ENCODE measurements around the gene SPOCK1. TPM values are rescaled to one million over a fixed set of nuclear protein-coding genes. Genes with fewer than 3 reads are reported as not detected.

The SPOCK1 gene
- total RNA-seq, 1 experiment from 2014 or later, result 4.0 TPM

GRCh38 chr5:137405393-137405792 lies 93.7 kb downstream of the SPOCK1 start:
- H3K9me3 ChIP-seq (ENCODE audit: low read depth, low read length, poor library complexity, severe bottlenecking), result no peaks in the 10 kb centered on the region
- no peak for DNase-seq (ENCODE audit: low spot score)
- H3K4me3 ChIP-seq (ENCODE audit: low read depth, low read length, poor library complexity, severe bottlenecking), result no peak overlapping the region
- H3K27ac ChIP-seq (ENCODE audit: low read depth, low read length, poor library complexity, severe bottlenecking), result no peak overlapping the region
- intact Hi-C loops (cut with micrococcal nuclease; ENCODE audit: unreplicated experiment), result no loop called here
- ChIA-PET POLR2A (ENCODE audit: low non-redundant PET) (no interaction called here), CTCF (no interaction called here)
- TF ChIP-seq EZH2 (IDR thresholded peaks at IDR 0.05; ENCODE audit: borderline replicate concordance, low read depth, low read length, poor library complexity, severe bottlenecking) (no peak), CTCF (conservative IDR thresholded peaks at IDR 0.05; ENCODE audit: low read depth, low read length) (no peak)
- H3K27me3 ChIP-seq (replicated peaks; ENCODE audit: insufficient read depth, low read depth, low read length, poor library complexity), result no peaks in the 10 kb centered on the region
- BruUV-seq (replicated peaks), result no TSS peak
- H3K36me3 ChIP-seq (ENCODE audit: insufficient read depth, low read length, poor library complexity, severe bottlenecking), result no peaks in the 10 kb centered on the region
- no peaks in the 10 kb centered on the region for H3K4me1 ChIP-seq (ENCODE audit: insufficient read depth, low read length, poor library complexity, severe bottlenecking)

- Histone ChIP-seq H3K27ac (ENCODE audit: low read depth, low read length, poor library complexity, severe bottlenecking) (no peak overlapping the region), H3K36me3 (ENCODE audit: insufficient read depth, low read length, poor library complexity, severe bottlenecking) (no peaks in the 10 kb centered on the region), H3K4me1 (ENCODE audit: insufficient read depth, low read length, poor library complexity, severe bottlenecking) (no peaks in the 10 kb centered on the region), H3K4me3 (ENCODE audit: low read depth, low read length, poor library complexity, severe bottlenecking) (no peak overlapping the region), H3K9me3 (ENCODE audit: low read depth, low read length, poor library complexity, severe bottlenecking) (no peaks in the 10 kb centered on the region), H3K27me3 (replicated peaks; ENCODE audit: insufficient read depth, low read depth, low read length, poor library complexity) (no peaks in the 10 kb centered on the region)
- no peak for TF ChIP-seq EZH2 (IDR thresholded peaks at IDR 0.05; ENCODE audit: borderline replicate concordance, low read depth, low read length, poor library complexity, severe bottlenecking)
- no peak for TF ChIP-seq CTCF (conservative IDR thresholded peaks at IDR 0.05; ENCODE audit: low read depth, low read length)
- CTCF ChIA-PET, result no interaction called here
- POLR2A ChIA-PET (ENCODE audit: low non-redundant PET), result no interaction called here
- no peak for DNase-seq (ENCODE audit: low spot score)
- intact Hi-C loops (cut with micrococcal nuclease; ENCODE audit: unreplicated experiment), result no loop called here
- BruUV-seq (replicated peaks), result no TSS peak
These were observed 95.3 kb downstream of the SPOCK1 start for GRCh38 chr5:137403869-137404268.

- Histone ChIP-seq H3K36me3 (ENCODE audit: insufficient read depth, low read length, poor library complexity, severe bottlenecking) (no peaks in the 10 kb centered on the region), H3K27me3 (replicated peaks; ENCODE audit: insufficient read depth, low read depth, low read length, poor library complexity) (no peaks in the 10 kb centered on the region), H3K4me3 (ENCODE audit: low read depth, low read length, poor library complexity, severe bottlenecking) (no peak overlapping the region), H3K27ac (ENCODE audit: low read depth, low read length, poor library complexity, severe bottlenecking) (no peak overlapping the region), H3K4me1 (ENCODE audit: insufficient read depth, low read length, poor library complexity, severe bottlenecking) (no peaks in the 10 kb centered on the region), H3K9me3 (ENCODE audit: low read depth, low read length, poor library complexity, severe bottlenecking) (no peaks in the 10 kb centered on the region)
- ChIA-PET POLR2A (ENCODE audit: low non-redundant PET) (no interaction called here), CTCF (no interaction called here)
- intact Hi-C loops (cut with micrococcal nuclease; ENCODE audit: unreplicated experiment), result no loop called here
- TF ChIP-seq EZH2 (IDR thresholded peaks at IDR 0.05; ENCODE audit: borderline replicate concordance, low read depth, low read length, poor library complexity, severe bottlenecking) (no peak), CTCF (conservative IDR thresholded peaks at IDR 0.05; ENCODE audit: low read depth, low read length) (no peak)
- DNase-seq (ENCODE audit: low spot score), result no peak
- BruUV-seq (replicated peaks), result no TSS peak
These were observed 96.5 kb downstream of the SPOCK1 start for GRCh38 chr5:137402436-137403187.

All from A673 (cell line).